ENCODE results near the gene HERC4.

The HERC4 gene

DNA sequence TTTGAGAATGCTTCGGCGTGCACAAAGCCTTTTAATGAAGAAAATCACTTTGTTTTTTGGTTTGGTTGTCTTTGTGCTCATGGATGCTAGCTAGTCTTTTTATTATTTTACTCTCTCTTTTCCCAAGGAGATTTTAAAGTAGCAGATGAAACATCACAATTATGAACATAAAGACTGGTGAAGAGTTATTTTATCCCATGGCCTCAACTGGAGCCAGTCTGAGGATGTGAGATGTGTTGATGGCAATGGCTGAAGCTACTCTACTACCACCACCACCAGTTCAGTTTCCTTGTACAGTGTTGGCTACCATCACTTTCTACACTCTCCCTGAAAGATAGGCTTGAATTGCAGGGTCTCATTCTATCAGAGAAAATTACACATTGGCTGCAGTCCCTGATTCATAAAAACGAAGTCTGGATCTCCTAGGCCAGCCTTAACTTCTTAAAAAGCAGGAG is 494 bp upstream of the HERC4 start:
- H3K9ac ChIP-seq (ENCODE audit: low read length), result peak overlapping the region; percentile 77
- H3K9me3 ChIP-seq (ENCODE audit: control insufficient read depth, low read length), result no peaks in the 10 kb centered on the region
- no peaks in the 10 kb centered on the region for H3K36me3 ChIP-seq (ENCODE audit: control insufficient read depth, insufficient read depth, low read length, severe bottlenecking)
- DNase-seq (ENCODE audit: low read depth), result no peak
- H3K27me3 ChIP-seq (replicated peaks; ENCODE audit: control insufficient read depth, insufficient read depth, low read length), result no peaks in the 10 kb centered on the region
- peaks cover 27% of the 10 kb centered on the region for H3K4me1 ChIP-seq (ENCODE audit: control insufficient read depth, insufficient read depth, low read length)
- peak overlapping the region; percentile 76 for H3K4me3 ChIP-seq (ENCODE audit: low read length)

- peaks cover 36% of the 10 kb centered on the region for H3K4me1 ChIP-seq (ENCODE audit: control insufficient read depth, insufficient read depth, low read length)
- DNase-seq (ENCODE audit: low read depth), result peak; percentile 63
- peaks cover 4% of the 10 kb centered on the region for H3K36me3 ChIP-seq (ENCODE audit: control insufficient read depth, insufficient read depth, low read length, severe bottlenecking)
- H3K27me3 ChIP-seq (replicated peaks; ENCODE audit: control insufficient read depth, insufficient read depth, low read length), result no peaks in the 10 kb centered on the region
- peak overlapping the region; percentile 98 for H3K9ac ChIP-seq (ENCODE audit: low read length)
- H3K9me3 ChIP-seq (ENCODE audit: control insufficient read depth, low read length), result no peaks in the 10 kb centered on the region
- peak overlapping the region; percentile 99 for H3K4me3 ChIP-seq (ENCODE audit: low read length)
Observed at GRCh38 chr10:68074031-68074774, 880 bp downstream of the HERC4 start.

DNA sequence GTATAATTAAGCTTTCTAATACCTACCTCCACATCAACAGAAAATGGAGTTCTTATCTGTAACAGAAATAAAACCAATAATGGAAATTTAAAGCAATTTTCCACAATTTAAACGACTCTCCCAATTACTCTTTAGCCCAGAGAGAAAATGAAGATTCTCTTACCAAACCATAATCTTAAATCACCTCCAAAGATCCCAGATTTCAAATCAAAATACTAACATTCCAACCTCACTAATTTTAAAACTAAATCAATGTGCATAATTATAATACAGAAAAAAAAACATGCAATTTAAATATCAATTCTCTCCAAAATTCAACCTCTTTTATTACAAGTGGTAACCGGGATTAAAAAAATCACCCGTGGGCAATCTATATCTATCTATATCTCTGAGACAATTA is 1.5 kb downstream of the HERC4 start:
- Histone ChIP-seq H3K9ac (ENCODE audit: low read length) (peak overlapping the region; percentile 98), H3K27me3 (replicated peaks; ENCODE audit: control insufficient read depth, insufficient read depth, low read length) (no peaks in the 10 kb centered on the region), H3K4me3 (ENCODE audit: low read length) (peak overlapping the region; percentile 99), H3K36me3 (ENCODE audit: control insufficient read depth, insufficient read depth, low read length, severe bottlenecking) (peaks cover 10% of the 10 kb centered on the region), H3K4me1 (ENCODE audit: control insufficient read depth, insufficient read depth, low read length) (peaks cover 38% of the 10 kb centered on the region), H3K9me3 (ENCODE audit: control insufficient read depth, low read length) (no peaks in the 10 kb centered on the region)
- DNase-seq (ENCODE audit: low read depth), result no peak

DNA sequence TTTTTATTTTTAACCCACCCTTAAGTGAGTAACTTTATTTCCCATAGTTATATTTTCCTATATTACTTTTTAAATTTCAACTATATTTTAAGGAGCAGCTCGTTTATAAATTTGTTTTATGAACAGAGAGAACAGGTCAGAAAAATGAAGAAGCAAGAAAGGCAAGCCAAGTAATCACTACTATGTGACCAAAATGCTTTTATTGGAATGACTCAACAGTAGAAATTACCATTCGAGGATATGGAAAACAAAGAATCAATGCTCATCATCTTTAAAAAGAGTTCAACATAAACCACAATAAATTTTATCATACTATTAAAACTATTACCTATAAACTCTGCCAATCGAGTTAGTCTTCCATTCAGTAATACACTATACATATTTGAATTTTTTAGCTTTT is 7.6 kb downstream of the HERC4 start:
- Histone ChIP-seq H3K9me3 (ENCODE audit: control insufficient read depth, low read length) (no peaks in the 10 kb centered on the region), H3K27me3 (replicated peaks; ENCODE audit: control insufficient read depth, insufficient read depth, low read length) (no peaks in the 10 kb centered on the region), H3K36me3 (ENCODE audit: control insufficient read depth, insufficient read depth, low read length, severe bottlenecking) (peaks cover 35% of the 10 kb centered on the region), H3K4me1 (ENCODE audit: control insufficient read depth, insufficient read depth, low read length) (peaks cover 42% of the 10 kb centered on the region), H3K9ac (ENCODE audit: low read length) (no peak overlapping the region), H3K4me3 (ENCODE audit: low read length) (no peak overlapping the region)
- DNase-seq (ENCODE audit: low read depth), result no peak

DNA sequence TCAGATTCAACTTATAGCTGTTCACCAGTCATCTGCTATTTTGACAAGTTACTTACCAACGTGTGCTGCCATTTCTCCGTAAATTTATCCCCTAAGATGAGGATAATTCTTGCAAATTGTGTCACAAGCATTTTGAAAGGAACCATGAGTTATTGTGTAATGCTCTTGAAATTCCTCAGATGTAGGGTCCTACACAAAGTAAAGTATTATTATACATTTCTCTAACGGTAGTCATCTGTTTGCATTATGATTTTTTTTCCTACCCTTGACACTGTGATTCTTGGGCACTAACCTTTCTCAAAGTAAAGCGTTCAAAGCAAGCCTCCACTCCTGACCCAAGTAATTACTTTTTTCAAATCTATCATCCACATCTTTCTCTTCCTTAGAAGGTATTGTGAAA is 8.1 kb downstream of the HERC4 start:
- H3K4me3 ChIP-seq (ENCODE audit: low read length), result peak overlapping the region; percentile 14

DNA sequence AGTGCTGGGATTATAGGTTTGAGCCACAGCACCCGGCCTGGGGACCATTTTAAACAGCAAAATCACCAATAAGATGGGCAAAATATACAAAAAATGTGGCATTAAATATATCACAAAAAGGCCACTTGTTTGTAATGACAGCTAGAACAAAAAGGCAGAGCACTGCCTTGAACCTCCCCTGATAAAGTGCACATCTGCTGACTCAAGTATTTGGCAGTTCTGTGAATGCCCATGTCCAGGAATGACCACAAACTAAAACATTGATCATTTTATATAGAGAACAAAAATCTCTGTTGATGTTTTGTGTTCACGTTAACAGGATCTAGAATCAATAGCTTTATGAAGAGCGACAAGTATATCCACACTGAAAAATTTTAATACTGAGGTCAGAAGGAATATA is 21.5 kb downstream of the HERC4 start:
- Histone ChIP-seq H3K4me3 (ENCODE audit: low read length) (no peak overlapping the region), H3K9me3 (ENCODE audit: control insufficient read depth, low read length) (no peaks in the 10 kb centered on the region), H3K9ac (ENCODE audit: low read length) (no peak overlapping the region), H3K4me1 (ENCODE audit: control insufficient read depth, insufficient read depth, low read length) (peaks cover 22% of the 10 kb centered on the region), H3K36me3 (ENCODE audit: control insufficient read depth, insufficient read depth, low read length, severe bottlenecking) (peaks cover 26% of the 10 kb centered on the region), H3K27me3 (replicated peaks; ENCODE audit: control insufficient read depth, insufficient read depth, low read length) (no peaks in the 10 kb centered on the region)
- no peak for DNase-seq (ENCODE audit: low read depth)

More for the DNA sequence above, 8.1 kb downstream of the HERC4 start:
- H3K9ac ChIP-seq (ENCODE audit: low read length), result no peak overlapping the region
- no peaks in the 10 kb centered on the region for H3K9me3 ChIP-seq (ENCODE audit: control insufficient read depth, low read length)
- H3K27me3 ChIP-seq (replicated peaks; ENCODE audit: control insufficient read depth, insufficient read depth, low read length), result no peaks in the 10 kb centered on the region
- H3K36me3 ChIP-seq (ENCODE audit: control insufficient read depth, insufficient read depth, low read length, severe bottlenecking), result peaks cover 39% of the 10 kb centered on the region
- peaks cover 37% of the 10 kb centered on the region for H3K4me1 ChIP-seq (ENCODE audit: control insufficient read depth, insufficient read depth, low read length)
- DNase-seq (ENCODE audit: low read depth), result peak; percentile 37

DNA sequence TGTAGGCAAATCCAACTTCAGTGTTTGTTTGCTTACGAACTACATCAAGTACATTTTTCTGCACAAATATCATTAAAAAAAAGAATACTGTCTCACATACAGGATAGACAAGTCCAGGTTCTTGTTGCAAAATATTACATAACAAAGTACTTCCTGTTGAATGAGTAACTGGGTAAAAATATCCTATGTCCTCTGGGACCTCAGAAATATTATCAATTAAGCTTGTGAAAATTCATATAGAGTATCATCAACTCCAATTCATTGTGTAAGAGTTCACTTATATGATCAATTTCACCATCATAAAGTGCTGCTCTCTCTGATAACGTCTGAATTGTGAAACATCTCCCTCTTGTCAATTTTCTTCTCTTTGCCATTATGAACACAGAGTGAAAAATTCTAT is 22.6 kb downstream of the HERC4 start:
- DNase-seq (ENCODE audit: low read depth), result no peak
- no peaks in the 10 kb centered on the region for H3K9me3 ChIP-seq (ENCODE audit: control insufficient read depth, low read length)
- H3K4me3 ChIP-seq (ENCODE audit: low read length), result no peak overlapping the region
- H3K4me1 ChIP-seq (ENCODE audit: control insufficient read depth, insufficient read depth, low read length), result peaks cover 22% of the 10 kb centered on the region
- no peaks in the 10 kb centered on the region for H3K27me3 ChIP-seq (replicated peaks; ENCODE audit: control insufficient read depth, insufficient read depth, low read length)
- H3K9ac ChIP-seq (ENCODE audit: low read length), result no peak overlapping the region
- H3K36me3 ChIP-seq (ENCODE audit: control insufficient read depth, insufficient read depth, low read length, severe bottlenecking), result peaks cover 25% of the 10 kb centered on the region

DNA sequence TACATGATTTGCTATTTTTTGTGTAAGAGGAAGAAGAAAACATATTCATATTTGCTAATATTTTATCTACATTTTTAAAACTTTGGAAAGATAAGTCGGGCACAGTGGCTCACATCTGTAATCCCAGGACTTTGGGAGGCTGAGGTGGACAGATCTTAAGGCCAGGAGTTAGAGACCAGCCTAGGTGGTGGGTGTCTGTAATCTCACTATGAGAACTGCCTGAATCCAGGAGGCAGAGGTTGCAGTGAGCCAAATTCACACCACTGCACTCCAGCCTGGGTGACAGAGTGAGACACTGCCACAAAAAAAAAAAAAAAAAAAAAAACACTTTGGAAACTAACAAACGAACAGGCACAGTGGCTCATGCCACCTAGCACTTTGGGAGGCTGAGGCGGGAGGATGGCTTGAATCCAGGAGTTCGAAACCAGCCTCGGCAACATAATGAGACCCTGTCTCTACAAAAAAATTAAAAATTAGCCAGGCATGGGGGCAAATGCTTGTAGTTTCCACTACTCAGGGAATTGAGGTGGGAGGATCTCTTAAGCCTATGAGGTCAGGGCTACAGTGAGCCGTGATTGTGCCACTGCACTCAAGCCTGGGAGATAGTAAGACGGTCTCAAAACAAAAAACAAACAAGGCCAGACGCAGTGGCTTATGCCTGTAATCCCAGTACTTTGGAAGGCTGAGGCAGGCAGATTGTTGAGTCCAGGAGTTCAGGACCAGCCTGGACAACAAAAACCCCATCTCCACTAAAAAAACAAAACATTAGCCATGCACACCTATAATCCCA is 25.6 kb downstream of the HERC4 start:
- Histone ChIP-seq H3K27me3 (replicated peaks; ENCODE audit: control insufficient read depth, insufficient read depth, low read length) (no peaks in the 10 kb centered on the region), H3K9me3 (ENCODE audit: control insufficient read depth, low read length) (no peaks in the 10 kb centered on the region), H3K36me3 (ENCODE audit: control insufficient read depth, insufficient read depth, low read length, severe bottlenecking) (peaks cover 20% of the 10 kb centered on the region), H3K4me3 (ENCODE audit: low read length) (no peak overlapping the region), H3K4me1 (ENCODE audit: control insufficient read depth, insufficient read depth, low read length) (peaks cover 22% of the 10 kb centered on the region), H3K9ac (ENCODE audit: low read length) (no peak overlapping the region)
- no peak for DNase-seq (ENCODE audit: low read depth)

GRCh38 chr10:68047554-68048327 is 27.3 kb downstream of the HERC4 start:
- peaks cover 13% of the 10 kb centered on the region for H3K4me1 ChIP-seq (ENCODE audit: control insufficient read depth, insufficient read depth, low read length)
- H3K9me3 ChIP-seq (ENCODE audit: control insufficient read depth, low read length), result no peaks in the 10 kb centered on the region
- peaks cover 27% of the 10 kb centered on the region for H3K36me3 ChIP-seq (ENCODE audit: control insufficient read depth, insufficient read depth, low read length, severe bottlenecking)

DNA sequence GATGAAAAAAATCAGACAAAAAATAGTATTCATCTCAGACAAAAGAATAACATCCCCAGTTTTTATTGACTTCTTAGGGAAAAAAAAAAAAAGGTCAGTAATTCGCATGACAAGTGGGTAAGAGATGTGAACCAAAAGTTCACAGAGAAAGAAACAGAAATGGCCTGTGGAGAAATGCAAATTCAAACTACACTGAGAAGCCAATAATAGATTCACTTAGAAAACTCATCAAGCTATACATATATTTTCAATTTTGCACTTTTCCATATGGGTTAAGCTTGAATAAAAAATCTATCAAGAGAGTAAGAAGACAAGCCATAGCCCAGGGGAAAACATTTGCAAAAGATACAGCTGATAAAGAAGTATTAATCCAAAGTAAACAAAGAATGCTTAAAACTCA is 28.0 kb downstream of the HERC4 start:
- no peak for DNase-seq (ENCODE audit: low read depth)
- Histone ChIP-seq H3K9me3 (ENCODE audit: control insufficient read depth, low read length) (no peaks in the 10 kb centered on the region), H3K4me3 (ENCODE audit: low read length) (no peak overlapping the region), H3K4me1 (ENCODE audit: control insufficient read depth, insufficient read depth, low read length) (peaks cover 7% of the 10 kb centered on the region), H3K36me3 (ENCODE audit: control insufficient read depth, insufficient read depth, low read length, severe bottlenecking) (peaks cover 24% of the 10 kb centered on the region), H3K27me3 (replicated peaks; ENCODE audit: control insufficient read depth, insufficient read depth, low read length) (no peaks in the 10 kb centered on the region), H3K9ac (ENCODE audit: low read length) (no peak overlapping the region)

More at GRCh38 chr10:68047554-68048327, 27.3 kb downstream of the HERC4 start:
- no peak for DNase-seq (ENCODE audit: low read depth)
- no peak overlapping the region for H3K4me3 ChIP-seq (ENCODE audit: low read length)
- H3K27me3 ChIP-seq (replicated peaks; ENCODE audit: control insufficient read depth, insufficient read depth, low read length), result no peaks in the 10 kb centered on the region
- H3K9ac ChIP-seq (ENCODE audit: low read length), result no peak overlapping the region

DNA sequence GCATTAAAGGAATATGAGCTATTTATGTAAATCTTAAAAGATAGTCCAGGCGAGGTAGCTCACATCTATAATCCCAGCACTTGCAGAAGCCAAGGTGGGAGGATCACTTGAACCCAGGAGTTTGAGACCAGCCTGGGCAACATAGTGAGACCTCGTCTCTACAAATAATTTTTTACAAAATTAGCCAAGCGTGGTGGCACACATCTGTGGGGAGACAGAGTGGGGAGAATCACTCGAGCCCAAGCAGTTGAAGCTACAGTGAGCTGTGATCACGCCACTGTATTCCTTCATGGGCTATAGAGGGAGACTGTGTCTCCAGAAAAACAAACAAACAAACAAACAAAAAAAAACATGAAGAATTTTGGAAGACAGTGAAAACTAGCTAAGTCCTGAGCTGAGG is 28.4 kb downstream of the HERC4 start:
- H3K9me3 ChIP-seq (ENCODE audit: control insufficient read depth, low read length), result no peaks in the 10 kb centered on the region
- DNase-seq (ENCODE audit: low read depth), result no peak
- peaks cover 24% of the 10 kb centered on the region for H3K36me3 ChIP-seq (ENCODE audit: control insufficient read depth, insufficient read depth, low read length, severe bottlenecking)
- no peaks in the 10 kb centered on the region for H3K27me3 ChIP-seq (replicated peaks; ENCODE audit: control insufficient read depth, insufficient read depth, low read length)
- H3K4me1 ChIP-seq (ENCODE audit: control insufficient read depth, insufficient read depth, low read length), result peaks cover 4% of the 10 kb centered on the region
- no peak overlapping the region for H3K9ac ChIP-seq (ENCODE audit: low read length)
- no peak overlapping the region for H3K4me3 ChIP-seq (ENCODE audit: low read length)
